G401 (cell line): ENCODE results near the gene UTP25. TPM values are rescaled to one million over a fixed set of nuclear protein-coding genes. Genes with fewer than 3 reads are reported as not detected.
"Not testable (repeated sequence)": the region's sequence is repeated elsewhere in the genome, so short reads cannot be mapped to it uniquely, and the experiment has no call there.

Experiments used
- DNase-seq: peaks from one replicate; pipeline ENCODE4 v3.0.0-alpha.2; 2015; ENCODE audit warnings: low spot score
- in situ Hi-C: cut with HindIII; loops from 2 replicates; pipeline ENCODE4 v1.10.0; 2016; ENCODE audit warnings: low sequenced_read_pairs, mixed read lengths
- total RNA-seq: library from RNA; depleted of rRNA; stranded (reverse); fragments of >200 nt; shearing (Covaris generic); gene quantifications from 2 replicates; pipeline ENCODE4 v1.2.3, GENCODE V29; 2014; rRNA removed

UTP25 gene
- total RNA-seq, 1 experiment from 2014 or later, result 13.5 TPM

GRCh38 chr1:209884665-209885117, 56.9 kb downstream of the UTP25 start:
- DNase-seq, result peak; percentile 79
- in situ Hi-C loops, result no loop called here

- in situ Hi-C loops, result no loop called here
- DNase-seq, result no peak
Measured at GRCh38 chr1:209885403-209886218, 57.8 kb downstream of the UTP25 start.

- in situ Hi-C loops, result no loop called here
- peak; percentile 22 for DNase-seq
Measured at GRCh38 chr1:209886219-209886536, 58.4 kb downstream of the UTP25 start.

DNA sequence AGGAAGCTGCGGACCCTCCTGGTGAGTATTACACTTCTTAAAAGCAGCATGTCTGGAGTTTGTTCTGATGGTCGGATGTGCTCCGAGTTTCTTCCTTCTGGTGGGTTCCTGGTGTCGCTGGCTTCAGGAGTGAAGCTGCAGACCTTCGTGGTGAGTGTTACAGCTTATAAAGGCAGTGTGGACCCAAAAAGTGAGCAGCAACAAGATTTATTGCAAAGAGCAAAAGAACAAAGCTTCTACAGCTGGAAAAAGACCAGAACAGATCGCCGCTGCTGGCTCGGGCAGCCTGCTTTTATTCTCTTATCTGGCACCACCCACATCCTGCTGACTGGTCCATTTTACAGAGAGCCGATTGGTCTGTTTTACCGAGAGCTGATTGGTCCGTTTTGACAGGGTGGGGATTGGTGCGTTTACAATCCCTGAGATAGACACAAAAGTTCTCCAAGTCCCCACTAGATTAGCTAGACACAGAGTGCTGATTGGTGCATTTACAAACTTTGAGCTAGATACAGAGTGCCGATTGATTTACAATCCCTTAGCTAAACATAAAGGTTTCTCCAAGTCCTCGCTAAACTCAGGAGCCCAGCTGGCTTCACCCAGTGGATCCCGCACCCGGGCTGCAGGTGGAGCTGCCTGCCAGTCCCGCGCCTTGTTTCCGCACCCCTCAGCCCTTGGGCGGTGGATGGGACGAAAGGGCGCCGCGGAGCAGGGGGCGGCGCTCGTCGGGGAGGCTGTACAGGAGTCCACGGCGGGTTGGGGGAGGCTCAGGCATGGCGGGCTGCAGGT, 60.7 kb downstream of the UTP25 start:
- DNase-seq, in situ Hi-C loops: not testable (repeated sequence)

DNA sequence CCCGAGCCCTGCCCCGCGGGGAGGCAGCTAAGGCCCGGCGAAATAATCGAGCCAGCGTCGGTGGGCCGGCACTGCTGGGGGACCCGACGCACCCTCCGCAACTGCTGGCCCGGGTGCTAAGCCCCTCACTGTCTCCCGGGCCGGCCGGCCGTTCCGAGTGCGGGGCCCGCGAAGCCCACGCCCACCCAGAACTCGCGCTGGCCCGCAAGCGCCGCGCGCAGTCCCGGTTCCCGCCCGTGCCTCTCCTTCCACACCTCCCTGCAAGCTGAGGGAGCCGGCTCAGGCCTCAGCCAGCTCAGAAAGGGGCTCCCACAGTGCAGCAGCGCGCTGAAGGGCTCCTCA, 61.3 kb downstream of the UTP25 start:
- no peak for DNase-seq
- in situ Hi-C loops, result no loop called here

GRCh38 chr1:209890641-209891330, 63.0 kb downstream of the UTP25 start:
- in situ Hi-C loops, result no loop called here
- DNase-seq, result no peak

DNA sequence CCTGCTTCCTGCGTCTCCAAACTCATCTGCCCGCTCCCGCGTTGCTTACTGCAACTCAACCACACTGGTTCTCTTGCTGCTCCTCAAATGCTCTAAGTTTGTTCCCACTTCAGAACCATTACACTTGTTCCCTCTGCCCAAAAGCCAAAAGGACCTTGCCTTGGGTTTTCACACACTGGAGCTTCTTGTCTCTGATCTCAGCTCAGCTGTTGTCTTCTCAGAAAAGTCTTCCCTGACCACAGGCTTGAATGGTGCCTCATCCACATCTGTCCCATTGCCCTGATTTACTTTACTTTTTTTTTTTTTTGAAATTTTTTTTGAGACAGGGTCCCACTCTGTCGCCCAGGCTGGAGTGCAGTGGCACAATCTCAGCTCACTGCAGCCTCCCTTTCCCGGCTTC, 66.0 kb downstream of the UTP25 start:
- in situ Hi-C loops, result no loop called here
- no peak for DNase-seq

DNA sequence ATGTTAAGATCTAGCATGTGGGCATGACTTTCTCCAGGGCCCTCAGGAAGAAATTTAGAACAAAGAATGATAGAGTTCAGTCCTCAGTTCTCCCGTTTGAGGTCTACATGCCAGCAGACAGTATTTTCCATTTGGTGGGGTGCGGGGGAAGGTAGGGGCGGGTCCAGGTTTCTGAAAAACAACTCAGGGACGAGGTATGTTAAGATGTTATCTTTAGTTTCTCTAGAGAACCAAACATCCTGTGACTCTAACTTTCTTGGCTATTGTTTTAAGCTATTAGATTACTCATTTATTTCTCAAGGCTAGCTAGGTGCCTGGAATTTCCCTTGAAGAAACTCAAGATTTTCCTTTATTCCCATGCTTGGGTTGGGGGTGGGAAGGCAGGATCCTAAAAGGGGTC, 67.9 kb downstream of the UTP25 start:
- DNase-seq, result peak; percentile 51
- in situ Hi-C loops, result no loop called here

- peak; percentile 34 for DNase-seq
- in situ Hi-C loops, result no loop called here
Measured at GRCh38 chr1:209896346-209896745, 68.6 kb downstream of the UTP25 start.

- in situ Hi-C loops, DNase-seq: not testable (repeated sequence)
Measured at GRCh38 chr1:209898271-209898670, 70.5 kb downstream of the UTP25 start.

GRCh38 chr1:209898851-209899250, 71.1 kb downstream of the UTP25 start:
- DNase-seq, in situ Hi-C loops: not testable (repeated sequence)

DNA sequence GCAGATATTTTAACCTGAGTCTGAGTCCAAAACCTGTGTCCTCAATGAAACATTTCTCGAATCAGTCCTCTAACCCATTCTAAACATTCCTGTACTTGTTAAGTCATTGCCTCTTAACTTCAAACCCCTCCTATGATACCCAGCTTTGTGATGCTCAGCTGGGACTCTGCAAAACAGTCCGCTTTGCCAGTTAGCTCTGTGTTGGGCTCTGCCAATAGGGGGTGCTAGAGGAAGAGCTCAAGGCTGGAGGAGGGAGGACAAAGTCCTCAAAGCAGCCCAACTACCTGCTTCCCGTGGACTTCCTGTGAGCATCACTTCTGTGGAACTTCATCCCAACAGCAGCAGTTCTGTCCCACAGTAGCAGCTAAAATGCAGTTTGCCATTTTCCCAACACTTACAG, 72.2 kb downstream of the UTP25 start:
- peak; percentile 47 for DNase-seq
- in situ Hi-C loops, result no loop called here

- in situ Hi-C loops, result no loop called here
- DNase-seq, result no peak
Measured at GRCh38 chr1:209900734-209901133, 73.0 kb downstream of the UTP25 start.

DNA sequence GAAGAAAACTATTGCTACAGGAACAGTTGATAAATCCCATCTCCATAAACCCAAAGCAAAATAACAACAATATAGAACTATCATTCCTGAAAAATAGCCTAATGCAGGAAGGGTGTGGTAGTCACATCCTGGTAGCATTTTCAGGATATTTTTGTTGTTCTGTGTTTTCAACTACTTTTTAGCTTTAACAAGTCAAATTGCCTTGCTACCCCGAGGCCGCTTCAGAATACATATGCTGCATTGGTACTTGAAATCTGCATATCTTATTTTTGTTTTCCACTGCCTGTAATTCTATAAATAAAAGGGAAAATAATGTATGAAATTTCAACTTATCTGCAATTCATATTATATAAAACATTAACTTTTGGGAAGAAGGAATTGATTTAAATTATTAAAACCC, 73.4 kb downstream of the UTP25 start:
- DNase-seq, result no peak
- in situ Hi-C loops, result no loop called here

- in situ Hi-C loops, DNase-seq: not testable (repeated sequence)
Measured at GRCh38 chr1:209904774-209905173, 77.0 kb downstream of the UTP25 start.

Other genes starting within 250 kb of the UTP25 start
- gene CAMK1G, start 244.3 kb upstream of the UTP25 start, total RNA-seq, result 1.5 and 2.3 TPM in 2 replicates
- gene LAMB3, start 175.5 kb upstream of the UTP25 start, total RNA-seq, result not detected in 2 replicates
- not detected in 2 replicates for gene G0S2, start 152.6 kb upstream of the UTP25 start, total RNA-seq
- not detected in 2 replicates for gene HSD11B1, start 123.1 kb upstream of the UTP25 start, total RNA-seq
- gene TRAF3IP3, start 71.9 kb upstream of the UTP25 start, total RNA-seq, result 0.10 TPM in 1 of 2 replicates, not detected in the other
- 6.2 and 9.0 TPM in 2 replicates for gene C1orf74, start 43.4 kb upstream of the UTP25 start, total RNA-seq
- gene IRF6, start 21.8 kb upstream of the UTP25 start, total RNA-seq, result not detected in 2 replicates
- 37.5 and 58.0 TPM in 2 replicates for gene SYT14, start 110.2 kb downstream of the UTP25 start, total RNA-seq